Natural killer cell treated with Interleukin-12 subunit alpha and Interleukin-12 subunit beta and Interleukin-15 and Interleukin-18, amount 100 ng/mL, for 72 hours (primary cell): Measurements from ENCODE around the gene C13orf46. TPM values are rescaled to one million over a fixed set of nuclear protein-coding genes. Genes with fewer than 3 reads are reported as not detected.
A peak's percentile ranks its signal among the peaks of the same experiment; 100 is the strongest.

Experiments used
- ATAC-seq, 2 donors: fragments of 150-1000 bp; cut with Tn5 transposase in 1 of 2; sonication (Bioruptor Pico), chemical (Tn5 transposase) in 1 of 2; 2 replicates each; pipeline ENCODE4 v1.10.0; 2021
- DNase-seq: peaks from one replicate; pipeline ENCODE4 v3.0.0; 2022; ENCODE audit warnings: low spot score
- H3K27ac Mint-ChIP-seq, 2 donors: 1 replicate in 1 of 2; 2 replicates in 1 of 2; pipeline ENCODE4 v1.8.0; 2022; ENCODE audit warnings: mixed read lengths in 2 of 2, mild to moderate bottlenecking in 1 of 2, moderate library complexity in 1 of 2
- H3K27me3 Mint-ChIP-seq, 2 donors: 1 replicate in 1 of 2; 2 replicates in 1 of 2; pipeline ENCODE4 v1.8.0; 2022; ENCODE audit warnings: mixed read lengths in 2 of 2
- H3K36me3 Mint-ChIP-seq: one replicate; pipeline ENCODE4 v1.8.0; 2022; ENCODE audit warnings: mixed read lengths
- H3K4me1 Mint-ChIP-seq, 2 donors: 1 replicate in 1 of 2; 2 replicates in 1 of 2; pipeline ENCODE4 v1.8.0; 2022; ENCODE audit warnings: low read depth in 2 of 2, mixed read lengths in 2 of 2, mild to moderate bottlenecking in 1 of 2
- H3K4me3 Mint-ChIP-seq: one replicate; pipeline ENCODE4 v1.8.0; 2022; ENCODE audit warnings: mixed read lengths
- H3K9me3 Mint-ChIP-seq: 2 replicates; pipeline ENCODE4 v1.8.0; 2022; ENCODE audit warnings: mixed read lengths
- total RNA-seq, 2 donors: library from RNA; stranded (reverse); gene quantifications; one replicate each; pipeline ENCODE4 v1.2.3, GENCODE V29; 2022

Gene C13orf46
- total RNA-seq, 2 donors from 2014 or later = 0.64 to 1.4 TPM

- H3K4me1 Mint-ChIP-seq = peaks cover 5 to 11% of the 10 kb centered on the region in 2 donors
- DNase-seq (peak; percentile 25), ATAC-seq (no peak)
- peaks cover 16% of the 10 kb centered on the region for H3K36me3 Mint-ChIP-seq
- no peaks in the 10 kb centered on the region for H3K27me3 Mint-ChIP-seq
- peak overlapping the region in 1 of 2 donors; percentile 28 for H3K27ac Mint-ChIP-seq
- no peaks in the 10 kb centered on the region for H3K9me3 Mint-ChIP-seq
- no peak overlapping the region for H3K4me3 Mint-ChIP-seq
These were observed 18.6 kb downstream of the C13orf46 start for GRCh38 chr13:113955235-113955634.

GRCh38 chr13:113954046-113954835 is 19.6 kb downstream of the C13orf46 start:
- Mint-ChIP-seq H3K4me3 (no peak overlapping the region), H3K9me3 (no peaks in the 10 kb centered on the region), H3K27me3 (no peaks in the 10 kb centered on the region), H3K4me1 (peaks cover 5 to 10% of the 10 kb centered on the region in 2 donors), H3K36me3 (peaks cover 11% of the 10 kb centered on the region), H3K27ac (peak overlapping the region in 1 of 2 donors; percentile 28)
- no peak for ATAC-seq
- DNase-seq = peak; percentile 51

GRCh38 chr13:113953561-113953960 is 20.3 kb downstream of the C13orf46 start:
- no peaks in the 10 kb centered on the region for H3K27me3 Mint-ChIP-seq
- ATAC-seq (no peak), DNase-seq (no peak)
- peaks cover 7% of the 10 kb centered on the region for H3K36me3 Mint-ChIP-seq
- H3K27ac Mint-ChIP-seq = no peak overlapping the region
- peaks cover 5 to 7% of the 10 kb centered on the region in 2 donors for H3K4me1 Mint-ChIP-seq
- no peak overlapping the region for H3K4me3 Mint-ChIP-seq
- no peaks in the 10 kb centered on the region for H3K9me3 Mint-ChIP-seq

GRCh38 chr13:113952983-113953520 is 20.8 kb downstream of the C13orf46 start:
- H3K4me1 Mint-ChIP-seq = peaks cover 5 to 7% of the 10 kb centered on the region in 2 donors
- no peak overlapping the region for H3K27ac Mint-ChIP-seq
- ATAC-seq = no peak
- H3K9me3 Mint-ChIP-seq = no peaks in the 10 kb centered on the region
- H3K27me3 Mint-ChIP-seq = no peaks in the 10 kb centered on the region
- peaks cover 7% of the 10 kb centered on the region for H3K36me3 Mint-ChIP-seq
- no peak overlapping the region for H3K4me3 Mint-ChIP-seq
- DNase-seq = peak; percentile 32

GRCh38 chr13:113952151-113952982 is 21.5 kb downstream of the C13orf46 start:
- H3K27ac Mint-ChIP-seq = no peak overlapping the region
- peaks cover 7% of the 10 kb centered on the region for H3K36me3 Mint-ChIP-seq
- no peaks in the 10 kb centered on the region for H3K9me3 Mint-ChIP-seq
- H3K4me3 Mint-ChIP-seq = no peak overlapping the region
- peaks cover 4 to 5% of the 10 kb centered on the region in 2 donors for H3K4me1 Mint-ChIP-seq
- DNase-seq (peak; percentile 40), ATAC-seq (no peak)
- no peaks in the 10 kb centered on the region for H3K27me3 Mint-ChIP-seq

- Mint-ChIP-seq H3K27me3 (no peaks in the 10 kb centered on the region), H3K27ac (no peak overlapping the region), H3K4me1 (peaks cover 4 to 5% of the 10 kb centered on the region in 2 donors), H3K36me3 (peaks cover 7% of the 10 kb centered on the region), H3K9me3 (no peaks in the 10 kb centered on the region), H3K4me3 (no peak overlapping the region)
- ATAC-seq (peak; percentile 72 to 92), DNase-seq (peak; percentile 78)
These were observed 22.5 kb downstream of the C13orf46 start for GRCh38 chr13:113951246-113951999.

GRCh38 chr13:113950451-113951245 is 23.2 kb downstream of the C13orf46 start:
- ATAC-seq (peak; percentile 15 to 31), DNase-seq (peak; percentile 41)
- peaks cover 7% of the 10 kb centered on the region for H3K36me3 Mint-ChIP-seq
- H3K9me3 Mint-ChIP-seq = no peaks in the 10 kb centered on the region
- no peak overlapping the region for H3K4me3 Mint-ChIP-seq
- no peak overlapping the region for H3K27ac Mint-ChIP-seq
- H3K4me1 Mint-ChIP-seq = peaks cover 0 to 4% of the 10 kb centered on the region in 2 donors
- H3K27me3 Mint-ChIP-seq = no peaks in the 10 kb centered on the region

GRCh38 chr13:113949546-113949945 is 24.3 kb downstream of the C13orf46 start:
- Mint-ChIP-seq H3K27me3 (no peaks in the 10 kb centered on the region), H3K4me1 (peaks cover 0 to 4% of the 10 kb centered on the region in 2 donors), H3K27ac (no peak overlapping the region), H3K4me3 (no peak overlapping the region), H3K36me3 (no peaks in the 10 kb centered on the region), H3K9me3 (no peaks in the 10 kb centered on the region)
- DNase-seq (peak; percentile 39), ATAC-seq (no peak)

GRCh38 chr13:113948034-113948742 is 25.7 kb downstream of the C13orf46 start:
- Mint-ChIP-seq H3K4me1 (peaks cover 0 to 4% of the 10 kb centered on the region in 2 donors), H3K27me3 (no peaks in the 10 kb centered on the region), H3K9me3 (no peaks in the 10 kb centered on the region), H3K36me3 (no peaks in the 10 kb centered on the region), H3K4me3 (no peak overlapping the region), H3K27ac (peak overlapping the region; percentile 33 to 50)
- peak; percentile 57 for DNase-seq
- ATAC-seq = no peak

GRCh38 chr13:113947311-113948033 is 26.4 kb downstream of the C13orf46 start:
- Mint-ChIP-seq H3K36me3 (no peaks in the 10 kb centered on the region), H3K27ac (peak overlapping the region; percentile 33 to 50), H3K4me3 (no peak overlapping the region), H3K4me1 (peaks cover 0 to 4% of the 10 kb centered on the region in 2 donors), H3K9me3 (no peaks in the 10 kb centered on the region), H3K27me3 (no peaks in the 10 kb centered on the region)
- ATAC-seq (no peak), DNase-seq (peak; percentile 41)

- DNase-seq (peak; percentile 51), ATAC-seq (no peak)
These were observed 27.3 kb downstream of the C13orf46 start for GRCh38 chr13:113946409-113947181.

More at GRCh38 chr13:113946409-113947181, 27.3 kb downstream of the C13orf46 start:
- Mint-ChIP-seq H3K4me3 (no peak overlapping the region), H3K36me3 (no peaks in the 10 kb centered on the region), H3K9me3 (no peaks in the 10 kb centered on the region), H3K27me3 (no peaks in the 10 kb centered on the region), H3K4me1 (peaks cover 0 to 4% of the 10 kb centered on the region in 2 donors), H3K27ac (no peak overlapping the region)
